Measurements from ENCODE around the gene CLDND1.

DNA sequence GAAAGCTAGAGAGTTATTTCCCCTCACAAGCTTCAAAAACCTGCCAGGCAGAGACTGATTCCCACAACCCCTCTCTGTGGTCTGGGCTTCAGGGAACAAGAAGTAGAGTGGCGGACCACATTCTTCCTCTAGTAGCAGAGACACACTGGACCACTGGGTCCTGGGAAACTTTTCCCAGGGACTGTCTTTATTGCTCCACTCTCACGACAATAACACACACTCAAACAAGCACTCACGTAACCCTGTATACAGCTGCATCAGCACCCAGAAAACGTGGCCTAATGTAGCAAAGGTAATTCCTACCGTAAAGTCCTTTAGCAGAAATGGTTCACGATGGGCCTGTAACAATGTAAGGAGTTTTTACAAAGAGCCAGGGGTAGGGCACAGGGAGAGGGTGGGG, 43.1 kb upstream of the CLDND1 start:
- TF ChIP-seq GATA2 (IDR thresholded peaks at IDR 0.05; ENCODE audit: low read depth, low read length) (no peak), GATA3 (IDR thresholded peaks at IDR 0.05; ENCODE audit: low read depth, low read length) (no peak)
